ENCODE data around the gene EPHA4.

GRCh38 chr2:221533299-221533698 is 38.8 kb downstream of the EPHA4 start:
- TF ChIP-seq EZH2 (IDR thresholded peaks at IDR 0.05; ENCODE audit: borderline replicate concordance, low read depth, low read length, severe bottlenecking) = no peak
- TF ChIP-seq, protein P1, sequence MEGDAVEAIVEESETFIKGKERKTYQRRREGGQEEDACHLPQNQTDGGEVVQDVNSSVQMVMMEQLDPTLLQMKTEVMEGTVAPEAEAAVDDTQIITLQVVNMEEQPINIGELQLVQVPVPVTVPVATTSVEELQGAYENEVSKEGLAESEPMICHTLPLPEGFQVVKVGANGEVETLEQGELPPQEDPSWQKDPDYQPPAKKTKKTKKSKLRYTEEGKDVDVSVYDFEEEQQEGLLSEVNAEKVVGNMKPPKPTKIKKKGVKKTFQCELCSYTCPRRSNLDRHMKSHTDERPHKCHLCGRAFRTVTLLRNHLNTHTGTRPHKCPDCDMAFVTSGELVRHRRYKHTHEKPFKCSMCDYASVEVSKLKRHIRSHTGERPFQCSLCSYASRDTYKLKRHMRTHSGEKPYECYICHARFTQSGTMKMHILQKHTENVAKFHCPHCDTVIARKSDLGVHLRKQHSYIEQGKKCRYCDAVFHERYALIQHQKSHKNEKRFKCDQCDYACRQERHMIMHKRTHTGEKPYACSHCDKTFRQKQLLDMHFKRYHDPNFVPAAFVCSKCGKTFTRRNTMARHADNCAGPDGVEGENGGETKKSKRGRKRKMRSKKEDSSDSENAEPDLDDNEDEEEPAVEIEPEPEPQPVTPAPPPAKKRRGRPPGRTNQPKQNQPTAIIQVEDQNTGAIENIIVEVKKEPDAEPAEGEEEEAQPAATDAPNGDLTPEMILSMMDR (IDR thresholded peaks at IDR 0.05; ENCODE audit: borderline replicate concordance, extremely low read depth, low read length, poor library complexity, severe bottlenecking) = no peak
